ENCODE measurements around the gene LZIC. TPM values are rescaled to one million over a fixed set of nuclear protein-coding genes. Genes with fewer than 3 reads are reported as not detected.

Gene LZIC
- total and polyA plus RNA-seq, 2 of the 13 experiments (the other 11 are each of a cell fraction or from before 2014, with no cell fraction given): 25.2 to 71.8 TPM

DNA sequence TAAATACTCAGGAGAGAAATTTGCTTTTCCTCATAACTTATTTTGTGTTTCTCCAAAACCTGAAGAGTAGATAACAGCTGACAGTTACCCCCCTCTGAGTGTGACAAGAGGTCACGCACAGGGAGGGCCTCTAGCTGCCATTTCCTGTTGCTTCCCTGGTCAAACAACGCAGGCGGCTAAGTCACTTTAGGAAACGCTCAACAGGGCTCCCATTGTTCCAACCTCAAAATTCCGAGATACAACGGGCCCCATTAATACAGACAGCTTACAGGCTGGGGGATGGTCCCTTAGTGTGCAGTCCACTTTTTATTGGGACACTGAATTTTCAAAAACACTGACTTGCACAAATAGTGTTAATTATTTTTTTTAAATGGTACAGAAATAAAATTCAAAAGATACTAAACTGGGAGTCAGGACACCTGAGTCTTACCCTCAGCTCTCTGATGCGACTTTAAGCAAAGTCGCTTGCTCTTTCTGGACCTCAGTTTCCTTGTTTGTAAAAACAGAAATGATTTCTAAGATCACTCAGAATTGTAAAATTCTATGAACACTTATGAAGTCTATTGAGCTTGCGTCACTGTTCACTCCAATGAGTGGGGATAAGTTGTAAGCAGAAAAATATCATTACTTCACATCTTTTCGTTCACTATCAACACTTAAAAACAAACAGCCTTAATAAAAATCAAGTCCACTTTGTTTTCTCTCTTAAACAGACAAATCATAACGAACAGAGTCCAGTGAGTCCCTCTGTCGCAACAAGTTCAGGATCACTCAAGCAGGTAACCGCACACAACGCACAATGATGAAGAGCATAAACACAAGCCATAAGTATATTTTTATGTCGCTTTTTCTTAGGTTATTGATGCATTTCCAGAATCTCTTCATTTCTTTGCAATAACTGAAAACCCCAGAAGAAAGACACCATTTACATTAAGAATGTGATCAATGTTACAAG lies 13.5 kb downstream of the LZIC start (continued):
- no peak for TF ChIP-seq PRDM10 (CRISPR knock-in tag; IDR thresholded peaks at IDR 0.05; ENCODE audit: low read depth)
- TF ChIP-seq PBX2 (CRISPR knock-in tag; IDR thresholded peaks at IDR 0.05): no peak
- no peak for TF ChIP-seq HES4 (CRISPR knock-in tag; IDR thresholded peaks at IDR 0.05; ENCODE audit: borderline replicate concordance)
- no peak for TF ChIP-seq PAWR (CRISPR knock-in tag; IDR thresholded peaks at IDR 0.05; ENCODE audit: borderline replicate concordance)
- 0 out of 2 replicates have a peak, but pooled peaks have one; percentile 39 for TF ChIP-seq E2F1 (CRISPR knock-in tag; IDR thresholded peaks at IDR 0.05)
- TF ChIP-seq AHDC1 (CRISPR knock-in tag; IDR thresholded peaks at IDR 0.05; ENCODE audit: borderline replicate concordance): peak; percentile 44; the same call in 1 of the 2 replicates
- no peak for TF ChIP-seq ZNF597 (CRISPR knock-in tag; IDR thresholded peaks at IDR 0.05)
- 0 out of 2 replicates have a peak, but pooled peaks have one; percentile 32 for TF ChIP-seq NPAS2 (CRISPR knock-in tag; IDR thresholded peaks at IDR 0.05; ENCODE audit: borderline replicate concordance)
- TF ChIP-seq CREBL2 (CRISPR knock-in tag; IDR thresholded peaks at IDR 0.05; ENCODE audit: borderline replicate concordance): no peak
- no peak for TF ChIP-seq ZNF530 (CRISPR knock-in tag; IDR thresholded peaks at IDR 0.05; ENCODE audit: low read depth)
- peak; percentile 90 for TF ChIP-seq CEBPB (IDR thresholded peaks at IDR 0.05; ENCODE audit: borderline replicate concordance, low read depth, low read length)
